Activated CD8-positive, alpha-beta memory T cell treated with anti-CD3 and anti-CD28 coated beads for 48 hours (primary cell): ENCODE results near the gene SCGB3A2.

Experiments used
- DNase-seq, 3 experiments: peaks; one replicate each; pipeline ENCODE4 v3.0.0-alpha.2; 2020; ENCODE audit warnings: low read depth in 2 of 3, low spot score in 2 of 3

SCGB3A2 gene

GRCh38 chr5:147878066-147878759 lies at the start of gene SCGB3A2:
SCGB3A2 (plus strand) TSS chr5:147878711; CDS start chr5:147878804, 93 bp downstream.
- DNase-seq = no peak

- no peak for DNase-seq
These were observed 48.5 kb upstream of the SCGB3A2 start for GRCh38 chr5:147830035-147830434.

GRCh38 chr5:147831465-147831864 lies 47.0 kb upstream of the SCGB3A2 start, which contains the start of gene SPINK1:
SPINK1 (minus strand) TSS chr5:147831671; CDS start chr5:147831577, 94 bp downstream.
- DNase-seq = no peak

- DNase-seq = no peak
These were observed 46.0 kb upstream of the SCGB3A2 start for GRCh38 chr5:147832541-147832940.

- no peak for DNase-seq
These were observed 43.1 kb upstream of the SCGB3A2 start for GRCh38 chr5:147835386-147835798.

GRCh38 chr5:147836439-147836838 lies 42.1 kb upstream of the SCGB3A2 start:
- DNase-seq = no peak

- DNase-seq = no peak
These were observed 35.6 kb upstream of the SCGB3A2 start for GRCh38 chr5:147842869-147843268.

- DNase-seq = no peak
These were observed 33.7 kb upstream of the SCGB3A2 start for GRCh38 chr5:147844846-147845245.

GRCh38 chr5:147845618-147846017 lies 32.9 kb upstream of the SCGB3A2 start:
- no peak for DNase-seq

GRCh38 chr5:147849226-147849625 lies 29.3 kb upstream of the SCGB3A2 start:
- no peak for DNase-seq

GRCh38 chr5:147851578-147851977 lies 26.9 kb upstream of the SCGB3A2 start:
- no peak for DNase-seq

GRCh38 chr5:147852365-147852764 lies 26.1 kb upstream of the SCGB3A2 start:
- no peak for DNase-seq

- no peak for DNase-seq
These were observed 25.0 kb upstream of the SCGB3A2 start for GRCh38 chr5:147853372-147853987.

- no peak for DNase-seq
These were observed 24.2 kb upstream of the SCGB3A2 start for GRCh38 chr5:147854331-147854730.

GRCh38 chr5:147854894-147855773 lies 23.4 kb upstream of the SCGB3A2 start:
- no peak for DNase-seq

GRCh38 chr5:147855774-147856069 lies 22.8 kb upstream of the SCGB3A2 start:
- DNase-seq = no peak

GRCh38 chr5:147856801-147857200 lies 21.7 kb upstream of the SCGB3A2 start:
- no peak for DNase-seq

GRCh38 chr5:147857302-147858129 lies 21.0 kb upstream of the SCGB3A2 start:
- peak in 2 of 3 experiments; percentile 8 to 15 for DNase-seq

- DNase-seq = no peak
These were observed 19.9 kb upstream of the SCGB3A2 start for GRCh38 chr5:147858565-147858964.

GRCh38 chr5:147859962-147860640 lies 18.4 kb upstream of the SCGB3A2 start:
- no peak for DNase-seq

GRCh38 chr5:147860641-147861025 lies 17.9 kb upstream of the SCGB3A2 start:
- no peak for DNase-seq
